ENCODE measurements around the gene GPN2.

GPN2 gene

GRCh38 chr1:26915204-26915842 is 25.2 kb upstream of the GPN2 start:
- no peak overlapping the region for H3K4me2 ChIP-seq (ENCODE audit: insufficient read depth, low read length)
- H3K9me3 ChIP-seq (ENCODE audit: insufficient read depth, low read length, severe bottlenecking) = no peaks in the 10 kb centered on the region

GRCh38 chr1:26913754-26914619 is 23.9 kb upstream of the GPN2 start, which contains the start of gene NR0B2:
NR0B2 (minus strand) TSS chr1:26913975; CDS start chr1:26913940, 35 bp downstream.
- no peaks in the 10 kb centered on the region for H4K20me1 ChIP-seq (ENCODE audit: insufficient read depth, low read length)
- TF ChIP-seq, protein P1, sequence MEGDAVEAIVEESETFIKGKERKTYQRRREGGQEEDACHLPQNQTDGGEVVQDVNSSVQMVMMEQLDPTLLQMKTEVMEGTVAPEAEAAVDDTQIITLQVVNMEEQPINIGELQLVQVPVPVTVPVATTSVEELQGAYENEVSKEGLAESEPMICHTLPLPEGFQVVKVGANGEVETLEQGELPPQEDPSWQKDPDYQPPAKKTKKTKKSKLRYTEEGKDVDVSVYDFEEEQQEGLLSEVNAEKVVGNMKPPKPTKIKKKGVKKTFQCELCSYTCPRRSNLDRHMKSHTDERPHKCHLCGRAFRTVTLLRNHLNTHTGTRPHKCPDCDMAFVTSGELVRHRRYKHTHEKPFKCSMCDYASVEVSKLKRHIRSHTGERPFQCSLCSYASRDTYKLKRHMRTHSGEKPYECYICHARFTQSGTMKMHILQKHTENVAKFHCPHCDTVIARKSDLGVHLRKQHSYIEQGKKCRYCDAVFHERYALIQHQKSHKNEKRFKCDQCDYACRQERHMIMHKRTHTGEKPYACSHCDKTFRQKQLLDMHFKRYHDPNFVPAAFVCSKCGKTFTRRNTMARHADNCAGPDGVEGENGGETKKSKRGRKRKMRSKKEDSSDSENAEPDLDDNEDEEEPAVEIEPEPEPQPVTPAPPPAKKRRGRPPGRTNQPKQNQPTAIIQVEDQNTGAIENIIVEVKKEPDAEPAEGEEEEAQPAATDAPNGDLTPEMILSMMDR (IDR thresholded peaks at IDR 0.05; ENCODE audit: borderline replicate concordance, extremely low read depth, low read length, poor library complexity, severe bottlenecking) = no peak
- no peak for TF ChIP-seq EZH2 (IDR thresholded peaks at IDR 0.05; ENCODE audit: borderline replicate concordance, low read depth, low read length, severe bottlenecking)
- no peaks in the 10 kb centered on the region for H3K27me3 ChIP-seq (ENCODE audit: insufficient read depth, low read length, poor library complexity)
- no peaks in the 10 kb centered on the region for H3K4me1 ChIP-seq (ENCODE audit: insufficient read depth, low read length)
- H3K79me2 ChIP-seq (ENCODE audit: insufficient read depth, low read length) = no peaks in the 10 kb centered on the region
- no peak within 1 kb of the TSS for H3K9ac ChIP-seq (ENCODE audit: low read depth, low read length)
- no peak within 1 kb of the TSS for H2AFZ ChIP-seq (ENCODE audit: low read depth, low read length)
- no peaks in the 10 kb centered on the region for H3K36me3 ChIP-seq (ENCODE audit: insufficient read depth, low read length)
- H3K4me2 ChIP-seq (ENCODE audit: insufficient read depth, low read length) = no peak within 1 kb of the TSS
- H3K27ac ChIP-seq (ENCODE audit: low read length) = no peak within 1 kb of the TSS
- no peaks in the 10 kb centered on the region for H3K9me3 ChIP-seq (ENCODE audit: insufficient read depth, low read length, severe bottlenecking)
- no peak for ATAC-seq (ENCODE audit: insufficient read depth, low read depth)
- no peak within 1 kb of the TSS for H3K4me3 ChIP-seq (ENCODE audit: low read depth in 1 of 2, low read length in 2 of 2)
- DNase-seq = no peak

More at GRCh38 chr1:26915204-26915842, 25.2 kb upstream of the GPN2 start:
- Histone ChIP-seq H2AFZ (ENCODE audit: low read depth, low read length) (no peak overlapping the region), H3K27ac (ENCODE audit: low read length) (no peak overlapping the region), H3K4me3 (ENCODE audit: low read depth in 1 of 2, low read length in 2 of 2) (no peak overlapping the region), H3K4me1 (ENCODE audit: insufficient read depth, low read length) (no peaks in the 10 kb centered on the region), H3K9ac (ENCODE audit: low read depth, low read length) (no peak overlapping the region), H3K79me2 (ENCODE audit: insufficient read depth, low read length) (no peaks in the 10 kb centered on the region), H4K20me1 (ENCODE audit: insufficient read depth, low read length) (no peaks in the 10 kb centered on the region), H3K36me3 (ENCODE audit: insufficient read depth, low read length) (no peaks in the 10 kb centered on the region), H3K27me3 (ENCODE audit: insufficient read depth, low read length, poor library complexity) (no peaks in the 10 kb centered on the region)
- DNase-seq (no peak), ATAC-seq (ENCODE audit: insufficient read depth, low read depth) (no peak)
- TF ChIP-seq EZH2 (IDR thresholded peaks at IDR 0.05; ENCODE audit: borderline replicate concordance, low read depth, low read length, severe bottlenecking) = no peak
- TF ChIP-seq, protein P1 (IDR thresholded peaks at IDR 0.05; ENCODE audit: borderline replicate concordance, extremely low read depth, low read length, poor library complexity, severe bottlenecking) = no peak

DNA sequence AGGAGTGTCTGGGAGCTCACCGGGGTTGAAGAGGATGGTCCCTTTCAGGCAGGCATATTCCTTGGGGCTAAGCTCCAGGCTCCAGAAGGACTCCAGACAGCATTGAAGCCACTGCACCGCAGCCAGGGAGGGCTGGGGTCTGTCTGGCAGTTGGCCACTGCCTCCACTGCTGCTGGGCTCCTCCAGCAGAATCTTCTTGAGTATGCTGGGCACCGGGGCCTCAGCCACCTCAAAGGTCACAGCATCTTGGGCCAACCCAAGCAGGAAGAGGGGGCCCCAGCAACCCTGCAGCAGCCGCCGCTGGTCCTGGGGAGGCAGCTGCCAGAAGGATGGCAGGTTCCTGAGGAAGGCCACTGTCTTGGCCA is 23.3 kb upstream of the GPN2 start:
- Histone ChIP-seq H3K9me3 (ENCODE audit: insufficient read depth, low read length, severe bottlenecking) (no peaks in the 10 kb centered on the region), H3K4me1 (ENCODE audit: insufficient read depth, low read length) (no peaks in the 10 kb centered on the region), H3K27ac (ENCODE audit: low read length) (no peak overlapping the region), H4K20me1 (ENCODE audit: insufficient read depth, low read length) (no peaks in the 10 kb centered on the region), H3K27me3 (ENCODE audit: insufficient read depth, low read length, poor library complexity) (no peaks in the 10 kb centered on the region), H3K79me2 (ENCODE audit: insufficient read depth, low read length) (no peaks in the 10 kb centered on the region), H3K4me2 (ENCODE audit: insufficient read depth, low read length) (no peak overlapping the region), H2AFZ (ENCODE audit: low read depth, low read length) (no peak overlapping the region), H3K36me3 (ENCODE audit: insufficient read depth, low read length) (no peaks in the 10 kb centered on the region), H3K4me3 (ENCODE audit: low read depth in 1 of 2, low read length in 2 of 2) (no peak overlapping the region), H3K9ac (ENCODE audit: low read depth, low read length) (no peak overlapping the region)
- no peak for DNase-seq
- ATAC-seq (ENCODE audit: insufficient read depth, low read depth) = no peak
- TF ChIP-seq, protein P1 (IDR thresholded peaks at IDR 0.05; ENCODE audit: borderline replicate concordance, extremely low read depth, low read length, poor library complexity, severe bottlenecking) = no peak
- TF ChIP-seq EZH2 (IDR thresholded peaks at IDR 0.05; ENCODE audit: borderline replicate concordance, low read depth, low read length, severe bottlenecking) = no peak
